Caki2 (cell line): ENCODE results near the gene NR3C1. TPM values are rescaled to one million over a fixed set of nuclear protein-coding genes. Genes with fewer than 3 reads are reported as not detected.

ENCODE experiments used
- DNase-seq: peaks from one replicate; pipeline ENCODE4 v3.0.0-alpha.2; 2015; ENCODE audit warnings: low read depth
- in situ Hi-C: cut with HindIII; loops from 2 replicates; pipeline ENCODE4 v1.10.0; 2016; ENCODE audit warnings: low sequenced_read_pairs, low pct_unique_long_range_greater_than_20kb, mixed read lengths
- total RNA-seq: library from RNA; depleted of rRNA; stranded (reverse); fragments of >200 nt; shearing (Covaris generic); gene quantifications from 2 replicates; pipeline ENCODE4 v1.2.3, GENCODE V29; 2014; ENCODE audit warnings: low replicate concordance

Gene NR3C1
- total RNA-seq, 1 experiment from 2014 or later: 13.8 TPM

- peak; percentile 44 for DNase-seq
- in situ Hi-C loops: no loop called here
Measured at GRCh38 chr5:143401227-143402016, 2.1 kb downstream of the NR3C1 start.

GRCh38 chr5:143400541-143401226 lies 2.8 kb downstream of the NR3C1 start:
- in situ Hi-C loops: no loop called here
- DNase-seq: no peak

- in situ Hi-C loops: no loop called here
- DNase-seq: peak; percentile 66
Measured at GRCh38 chr5:143399616-143400540, 3.6 kb downstream of the NR3C1 start.

GRCh38 chr5:143398451-143399237 lies 4.8 kb downstream of the NR3C1 start:
- in situ Hi-C loops: no loop called here
- DNase-seq: peak; percentile 38

- peak; percentile 36 for DNase-seq
- in situ Hi-C loops: no loop called here
Measured at GRCh38 chr5:143398053-143398355, 5.5 kb downstream of the NR3C1 start.

- DNase-seq: peak; percentile 37
- in situ Hi-C loops: no loop called here
Measured at GRCh38 chr5:143397302-143398052, 6.0 kb downstream of the NR3C1 start.

- in situ Hi-C loops: no loop called here
- DNase-seq: no peak
Measured at GRCh38 chr5:143396353-143396940, 7.0 kb downstream of the NR3C1 start.

GRCh38 chr5:143395638-143396352 lies 7.7 kb downstream of the NR3C1 start:
- DNase-seq: no peak
- in situ Hi-C loops: no loop called here

GRCh38 chr5:143393524-143393923 lies 10.0 kb downstream of the NR3C1 start:
- DNase-seq: no peak
- in situ Hi-C loops: no loop called here

GRCh38 chr5:143390941-143391340 lies 12.5 kb downstream of the NR3C1 start:
- DNase-seq: no peak
- in situ Hi-C loops: no loop called here

GRCh38 chr5:143390258-143390657 lies 13.2 kb downstream of the NR3C1 start:
- in situ Hi-C loops: no loop called here
- no peak for DNase-seq

GRCh38 chr5:143386725-143387124 lies 16.8 kb downstream of the NR3C1 start:
- no peak for DNase-seq
- in situ Hi-C loops: no loop called here

GRCh38 chr5:143384865-143385657 lies 18.4 kb downstream of the NR3C1 start:
- no peak for DNase-seq
- in situ Hi-C loops: no loop called here

- in situ Hi-C loops: no loop called here
- no peak for DNase-seq
Measured at GRCh38 chr5:143383988-143384387, 19.5 kb downstream of the NR3C1 start.

GRCh38 chr5:143379606-143380005 lies 23.9 kb downstream of the NR3C1 start:
- in situ Hi-C loops: no loop called here
- DNase-seq: no peak
